GM19467 (cell line): ENCODE data around the gene ZFAND3.

Source experiments
- ATAC-seq: cut with Tn5 transposase; IDR thresholded peaks from one replicate; pipeline ENCODE4 v1.9.1; 2021; ENCODE audit warnings: mild to moderate bottlenecking, moderate library complexity; ENCODE audit not compliant: unreplicated experiment

ZFAND3 gene

DNA sequence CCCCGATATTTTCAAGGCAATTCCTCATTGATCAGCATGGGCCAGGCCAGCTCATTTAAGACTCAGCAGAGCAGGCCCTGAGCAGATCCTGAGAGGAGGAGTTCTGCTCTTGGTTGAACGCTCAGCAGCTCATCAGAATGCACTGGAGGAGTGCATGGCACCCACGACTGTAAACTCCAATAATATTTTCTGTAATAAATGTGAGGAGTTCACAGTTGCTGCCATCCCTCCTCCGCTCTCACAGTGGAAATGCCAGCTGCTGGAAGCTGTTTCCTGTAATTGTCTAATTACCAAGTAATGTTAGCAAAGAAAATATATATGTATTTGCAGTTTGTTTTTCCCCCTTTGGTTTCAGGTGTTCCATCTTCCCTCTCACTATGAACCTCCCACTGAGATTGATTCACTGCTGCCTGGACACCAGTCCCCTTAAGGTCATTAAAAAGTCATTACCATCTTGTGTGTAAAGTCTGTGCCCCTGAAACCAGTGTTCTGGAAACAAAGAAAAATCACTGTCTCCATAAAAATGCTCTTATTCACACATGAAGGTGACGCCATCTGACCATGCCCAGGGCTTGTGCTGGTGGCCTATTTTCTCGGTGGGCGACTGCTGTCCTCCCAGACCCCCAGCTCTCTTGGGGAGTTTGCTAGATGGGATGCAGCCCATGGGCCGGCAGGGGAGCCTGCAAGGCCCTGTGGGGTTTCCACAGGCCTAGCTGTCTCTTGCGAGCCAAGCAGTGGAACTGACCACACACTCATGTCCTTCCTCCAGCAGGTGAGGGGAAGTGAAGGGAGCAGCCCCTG lies 374.2 kb downstream of the ZFAND3 start:
- ATAC-seq, result no peak

DNA sequence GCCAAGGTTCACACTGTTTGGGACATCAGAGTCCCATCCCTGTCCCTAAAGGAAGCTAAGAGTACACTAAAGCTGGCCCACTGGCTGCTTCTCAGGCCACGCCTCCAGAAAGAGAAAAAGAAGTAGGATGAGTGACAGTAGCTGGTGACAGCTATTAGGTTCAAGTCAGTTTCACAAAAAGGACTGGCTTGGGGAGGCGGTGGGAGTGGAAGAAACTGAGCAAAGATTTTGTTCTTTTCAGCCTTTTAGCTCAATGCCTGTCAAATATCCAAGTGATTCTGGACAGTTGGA lies 374.7 kb downstream of the ZFAND3 start:
- ATAC-seq, result no peak

DNA sequence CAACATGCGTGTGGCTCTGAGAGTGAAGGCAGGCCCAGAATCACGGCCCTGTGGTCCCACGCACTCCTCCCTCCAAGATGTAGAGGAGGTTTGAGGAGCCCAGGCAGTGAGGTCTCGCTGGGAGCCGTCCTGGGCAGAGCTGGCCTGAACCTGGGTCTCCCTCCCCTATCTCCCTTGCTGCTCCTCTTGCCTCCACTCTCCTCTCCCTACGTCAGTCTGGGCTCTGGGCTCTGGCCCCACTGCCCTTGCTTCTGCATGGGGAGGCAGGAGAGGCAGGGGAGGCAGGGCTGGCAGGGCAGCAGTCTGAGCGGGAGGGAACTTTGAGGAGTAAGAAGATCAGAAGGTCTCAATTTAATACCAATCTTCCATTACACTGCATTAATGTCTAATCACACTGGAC lies 375.1 kb downstream of the ZFAND3 start:
- no peak for ATAC-seq

DNA sequence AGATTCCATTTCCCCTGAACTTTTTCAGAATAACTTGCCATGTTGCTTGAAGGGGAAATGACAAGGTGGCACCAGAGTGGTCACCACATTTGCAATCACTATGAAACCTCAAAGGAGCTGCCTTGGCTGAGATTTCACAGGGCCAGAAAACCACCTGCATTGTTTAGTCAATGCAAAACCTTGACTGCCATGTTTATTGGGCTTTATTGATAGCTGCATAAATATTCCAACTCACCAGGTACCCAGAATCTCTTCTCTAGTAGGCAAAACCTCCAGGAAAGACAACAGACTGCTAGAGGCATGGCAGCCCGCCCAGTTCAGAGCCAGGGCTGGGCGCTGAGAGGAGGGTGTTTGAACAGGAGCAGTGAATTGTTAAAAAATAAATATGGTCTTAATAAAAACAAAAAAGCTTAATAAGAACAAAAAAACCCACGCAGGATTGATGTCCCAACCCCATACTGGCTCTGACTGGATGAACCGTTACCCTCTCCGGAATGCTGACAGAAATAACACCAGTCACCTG lies 375.6 kb downstream of the ZFAND3 start:
- no peak for ATAC-seq

DNA sequence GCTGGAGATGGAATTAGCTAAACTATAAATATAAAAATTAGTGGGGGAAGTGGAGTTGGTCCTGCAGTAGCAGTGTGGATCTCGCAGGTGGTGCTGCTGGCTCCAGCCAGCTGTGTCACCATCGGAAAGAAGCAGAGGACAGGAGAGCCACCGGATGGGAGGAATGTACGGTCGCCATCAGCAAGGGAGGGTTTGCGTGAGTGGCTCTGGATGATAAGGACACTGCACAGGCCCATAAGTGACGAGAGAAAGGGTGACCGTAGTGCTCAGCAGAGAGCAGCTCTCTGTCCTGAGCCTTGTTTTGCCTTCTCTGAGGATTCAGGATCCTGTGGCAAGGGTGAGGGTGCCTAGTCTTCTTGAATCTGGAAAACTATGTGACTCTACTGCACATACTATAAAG lies 378.7 kb downstream of the ZFAND3 start:
- no peak for ATAC-seq
